GM23338 (cell line): ENCODE results near the gene OST4. TPM values are rescaled to one million over a fixed set of nuclear protein-coding genes. Genes with fewer than 3 reads are reported as not detected.

Experiments
- ATAC-seq: fragments of 200-7000 bp; cut with Tn5 transposase; 3 replicates; pipeline ENCODE4 v1.9.1; 2020
- DNase-seq: peaks from one replicate; pipeline ENCODE4 v3.0.0-alpha.2; 2015; ENCODE audit warnings: low spot score
- H2AFZ ChIP-seq: fragments of 200-600 bp; sonication (generic); 2 replicates; pipeline ENCODE4 v1.8.0; 2016; ENCODE audit warnings: antibody characterized with exemption, mild to moderate bottlenecking, moderate library complexity
- H3F3A ChIP-seq: fragments of 200-600 bp; sonication (generic); replicated peaks from 2 replicates; pipeline ENCODE4 v1.8.0; 2017; ENCODE audit warnings: antibody characterized with exemption, mixed run types, low read depth
- H3K27ac ChIP-seq: fragments of 200-600 bp; sonication (generic); 2 replicates; pipeline ENCODE4 v1.6.1; 2016; ENCODE audit warnings: low read depth
- H3K27me3 ChIP-seq: fragments of 200-600 bp; sonication (generic); 2 replicates; pipeline ENCODE4 v1.8.0; 2016; ENCODE audit warnings: mild to moderate bottlenecking, mixed run types, moderate library complexity; ENCODE audit not compliant: insufficient read depth
- H3K36me3 ChIP-seq: fragments of 200-600 bp; sonication (generic); 2 replicates; pipeline ENCODE4 v1.8.0; 2016; ENCODE audit warnings: mild to moderate bottlenecking; ENCODE audit not compliant: insufficient read depth
- H3K4me1 ChIP-seq: fragments of 200-600 bp; sonication (generic); 2 replicates; pipeline ENCODE4 v1.8.0; 2016; ENCODE audit warnings: mild to moderate bottlenecking, moderate library complexity; ENCODE audit not compliant: insufficient read depth
- H3K4me2 ChIP-seq: fragments of 200-600 bp; sonication (generic); 2 replicates; pipeline ENCODE4 v1.7.1; 2017; ENCODE audit warnings: mixed run types
- H3K4me3 ChIP-seq: fragments of 200-600 bp; sonication (generic); 2 replicates; pipeline ENCODE4 v1.6.1; 2016; ENCODE audit warnings: mixed run types
- H3K79me2 ChIP-seq: fragments of 200-600 bp; sonication (generic); replicated peaks from 2 replicates; pipeline ENCODE4 v1.8.0; 2017; ENCODE audit warnings: mild to moderate bottlenecking; ENCODE audit not compliant: insufficient read depth
- H3K9me2 ChIP-seq: fragments of 200-600 bp; sonication (generic); 2 replicates; pipeline ENCODE4 v1.8.0; 2017; ENCODE audit not compliant: insufficient read depth
- H4K20me1 ChIP-seq: fragments of 200-600 bp; sonication (generic); replicated peaks from 2 replicates; pipeline ENCODE4 v1.8.0; 2017; ENCODE audit warnings: mild to moderate bottlenecking; ENCODE audit not compliant: insufficient read depth
- H3K27ac Mint-ChIP-seq: 2 replicates; pipeline ENCODE4 v1.8.0; 2020; ENCODE audit warnings: inconsistent platforms, mild to moderate bottlenecking, moderate library complexity, mixed read lengths
- H3K27me3 Mint-ChIP-seq: 3 replicates; pipeline ENCODE4 v1.8.0; 2022; ENCODE audit warnings: low read depth, mild to moderate bottlenecking, moderate library complexity, mixed read lengths, inconsistent platforms; ENCODE audit not compliant: insufficient read depth, poor library complexity
- H3K36me3 Mint-ChIP-seq: 3 replicates; pipeline ENCODE4 v1.8.0; 2021; ENCODE audit warnings: low read depth, mild to moderate bottlenecking, inconsistent platforms, moderate library complexity, mixed read lengths
- H3K4me1 Mint-ChIP-seq: 3 replicates; pipeline ENCODE4 v1.8.0; 2020; ENCODE audit warnings: mild to moderate bottlenecking, inconsistent platforms, mixed read lengths
- H3K4me3 Mint-ChIP-seq: 3 replicates; pipeline ENCODE4 v1.8.0; 2021; ENCODE audit warnings: moderate library complexity, mild to moderate bottlenecking, inconsistent platforms, mixed read lengths
- H3K9me3 Mint-ChIP-seq: 3 replicates; pipeline ENCODE4 v1.8.0; 2020; ENCODE audit warnings: moderate library complexity, mild to moderate bottlenecking, inconsistent platforms, mixed read lengths
- CREB1 ChIP-seq: fragments of 250-450 bp; sonication (Bioruptor Pico); IDR thresholded peaks from 2 replicates; pipeline ENCODE4 v1.5.0; 2020; ENCODE audit warnings: low read depth, mild to moderate bottlenecking, moderate library complexity
- EZH2 ChIP-seq: fragments of 200-600 bp; sonication (generic); IDR thresholded peaks from one replicate; pipeline ENCODE4 v1.8.0; 2017; ENCODE audit warnings: antibody characterized with exemption, mild to moderate bottlenecking, low read depth; ENCODE audit not compliant: unreplicated experiment
- EZH2phosphoT487 ChIP-seq: fragments of 200-600 bp; sonication (generic); IDR thresholded peaks from one replicate; pipeline ENCODE4 v1.8.1; 2018; ENCODE audit warnings: antibody characterized with exemption; ENCODE audit not compliant: unreplicated experiment
- JUNB ChIP-seq: IDR thresholded peaks from one replicate; pipeline ENCODE4 v1.6.1; 2016; ENCODE audit warnings: antibody characterized with exemption; ENCODE audit not compliant: unreplicated experiment
- NANOG ChIP-seq: IDR thresholded peaks from 2 replicates; pipeline ENCODE4 v1.6.1; 2016; ENCODE audit warnings: antibody characterized with exemption, borderline replicate concordance
- POLR2AphosphoS5 ChIP-seq: IDR thresholded peaks from 2 replicates; pipeline ENCODE4 v1.6.1; 2016; ENCODE audit warnings: antibody characterized with exemption, low read depth
- STAT1 ChIP-seq: IDR thresholded peaks from one replicate; pipeline ENCODE4 v1.6.1; 2016; ENCODE audit warnings: antibody characterized with exemption; ENCODE audit not compliant: unreplicated experiment
- ZNF114 ChIP-seq: fragments of 250-450 bp; sonication (Bioruptor Pico); IDR thresholded peaks from 2 replicates; pipeline ENCODE4 v1.5.0; 2020; ENCODE audit warnings: mild to moderate bottlenecking, moderate library complexity
- ZNF331 ChIP-seq: fragments of 250-450 bp; sonication (Bioruptor Pico); IDR thresholded peaks from 2 replicates; pipeline ENCODE4 v1.5.0; 2020; ENCODE audit warnings: low read depth, mild to moderate bottlenecking, moderate library complexity
- polyA plus RNA-seq: library from polyadenylated mRNA; unstranded; fragments of >200 nt; fragmentation: Nextera tagmentation; extraction: Ambion mirVana; gene quantifications from 2 replicates; pipeline ENCODE4 v1.2.1, GENCODE V29; 2016
- total RNA-seq: library from RNA; depleted of rRNA; stranded (reverse); fragments of >200 nt; shearing (Covaris generic); gene quantifications from 2 replicates; pipeline ENCODE4 v1.2.3, GENCODE V29; 2014
- TF ChIP-seq, protein P1 (sequence below): fragments of 250-450 bp; sonication (Bioruptor Pico); IDR thresholded peaks from 2 replicates; pipeline ENCODE4 v1.5.0; 2020; ENCODE audit warnings: mild to moderate bottlenecking, moderate library complexity
- TF ChIP-seq, protein P2 (sequence below): IDR thresholded peaks from 2 replicates; pipeline ENCODE4 v1.6.1; 2016; ENCODE audit warnings: antibody characterized with exemption
- TF ChIP-seq, protein P3 (sequence below): IDR thresholded peaks from one replicate; pipeline ENCODE4 v1.6.1; 2018; ENCODE audit warnings: antibody characterized with exemption; ENCODE audit not compliant: unreplicated experiment
- TF ChIP-seq, protein P4 (sequence below), 2 experiments: fragments of 200-600 bp in 1 of 2; sonication (generic) in 1 of 2; conservative IDR thresholded peaks; 2 replicates each; pipeline versions ENCODE4 v1.5.1 to v1.6.1; 2016 to 2017; ENCODE audit warnings: antibody characterized with exemption in 2 of 2, low read depth in 2 of 2, mild to moderate bottlenecking in 2 of 2, moderate library complexity in 1 of 2

The OST4 gene
- total and polyA plus RNA-seq, 2 experiments from 2014 or later = 226 to 568 TPM

GRCh38 chr2:27072920-27073319, 1.5 kb upstream of the OST4 start:
- H4K20me1 ChIP-seq = peaks cover 7% of the 10 kb centered on the region
- Mint-ChIP-seq H3K9me3 (no peaks in the 10 kb centered on the region; the same call in 2 of the 3 replicates), H3K27me3 (peaks cover 23% of the 10 kb centered on the region), H3K4me3 (peak overlapping the region; percentile 96), H3K27ac (peak overlapping the region; percentile 88; the same call in 1 of the 2 replicates), H3K4me1 (peaks cover 16% of the 10 kb centered on the region), H3K36me3 (peaks cover 27% of the 10 kb centered on the region)
- peak overlapping the region; percentile 92 for H2AFZ ChIP-seq
- peak overlapping the region; percentile 95 for H3K27ac ChIP-seq
- no peak for ATAC-seq
- H3K36me3 ChIP-seq = no peaks in the 10 kb centered on the region; the same call in 1 of the 2 replicates
- H3F3A ChIP-seq = peaks cover 7% of the 10 kb centered on the region; the same call in 1 of the 2 replicates
- no peak for DNase-seq
- H3K4me2 ChIP-seq = peak overlapping the region; percentile 99
- H3K27me3 ChIP-seq = no peaks in the 10 kb centered on the region
- H3K79me2 ChIP-seq = peaks cover 19% of the 10 kb centered on the region
- peak overlapping the region; percentile 100 for H3K4me3 ChIP-seq
- H3K9me2 ChIP-seq = no peaks in the 10 kb centered on the region
- peaks cover 19% of the 10 kb centered on the region for H3K4me1 ChIP-seq
- TF ChIP-seq STAT1 = no peak
- no peak for TF ChIP-seq NANOG
- TF ChIP-seq, protein P1, sequence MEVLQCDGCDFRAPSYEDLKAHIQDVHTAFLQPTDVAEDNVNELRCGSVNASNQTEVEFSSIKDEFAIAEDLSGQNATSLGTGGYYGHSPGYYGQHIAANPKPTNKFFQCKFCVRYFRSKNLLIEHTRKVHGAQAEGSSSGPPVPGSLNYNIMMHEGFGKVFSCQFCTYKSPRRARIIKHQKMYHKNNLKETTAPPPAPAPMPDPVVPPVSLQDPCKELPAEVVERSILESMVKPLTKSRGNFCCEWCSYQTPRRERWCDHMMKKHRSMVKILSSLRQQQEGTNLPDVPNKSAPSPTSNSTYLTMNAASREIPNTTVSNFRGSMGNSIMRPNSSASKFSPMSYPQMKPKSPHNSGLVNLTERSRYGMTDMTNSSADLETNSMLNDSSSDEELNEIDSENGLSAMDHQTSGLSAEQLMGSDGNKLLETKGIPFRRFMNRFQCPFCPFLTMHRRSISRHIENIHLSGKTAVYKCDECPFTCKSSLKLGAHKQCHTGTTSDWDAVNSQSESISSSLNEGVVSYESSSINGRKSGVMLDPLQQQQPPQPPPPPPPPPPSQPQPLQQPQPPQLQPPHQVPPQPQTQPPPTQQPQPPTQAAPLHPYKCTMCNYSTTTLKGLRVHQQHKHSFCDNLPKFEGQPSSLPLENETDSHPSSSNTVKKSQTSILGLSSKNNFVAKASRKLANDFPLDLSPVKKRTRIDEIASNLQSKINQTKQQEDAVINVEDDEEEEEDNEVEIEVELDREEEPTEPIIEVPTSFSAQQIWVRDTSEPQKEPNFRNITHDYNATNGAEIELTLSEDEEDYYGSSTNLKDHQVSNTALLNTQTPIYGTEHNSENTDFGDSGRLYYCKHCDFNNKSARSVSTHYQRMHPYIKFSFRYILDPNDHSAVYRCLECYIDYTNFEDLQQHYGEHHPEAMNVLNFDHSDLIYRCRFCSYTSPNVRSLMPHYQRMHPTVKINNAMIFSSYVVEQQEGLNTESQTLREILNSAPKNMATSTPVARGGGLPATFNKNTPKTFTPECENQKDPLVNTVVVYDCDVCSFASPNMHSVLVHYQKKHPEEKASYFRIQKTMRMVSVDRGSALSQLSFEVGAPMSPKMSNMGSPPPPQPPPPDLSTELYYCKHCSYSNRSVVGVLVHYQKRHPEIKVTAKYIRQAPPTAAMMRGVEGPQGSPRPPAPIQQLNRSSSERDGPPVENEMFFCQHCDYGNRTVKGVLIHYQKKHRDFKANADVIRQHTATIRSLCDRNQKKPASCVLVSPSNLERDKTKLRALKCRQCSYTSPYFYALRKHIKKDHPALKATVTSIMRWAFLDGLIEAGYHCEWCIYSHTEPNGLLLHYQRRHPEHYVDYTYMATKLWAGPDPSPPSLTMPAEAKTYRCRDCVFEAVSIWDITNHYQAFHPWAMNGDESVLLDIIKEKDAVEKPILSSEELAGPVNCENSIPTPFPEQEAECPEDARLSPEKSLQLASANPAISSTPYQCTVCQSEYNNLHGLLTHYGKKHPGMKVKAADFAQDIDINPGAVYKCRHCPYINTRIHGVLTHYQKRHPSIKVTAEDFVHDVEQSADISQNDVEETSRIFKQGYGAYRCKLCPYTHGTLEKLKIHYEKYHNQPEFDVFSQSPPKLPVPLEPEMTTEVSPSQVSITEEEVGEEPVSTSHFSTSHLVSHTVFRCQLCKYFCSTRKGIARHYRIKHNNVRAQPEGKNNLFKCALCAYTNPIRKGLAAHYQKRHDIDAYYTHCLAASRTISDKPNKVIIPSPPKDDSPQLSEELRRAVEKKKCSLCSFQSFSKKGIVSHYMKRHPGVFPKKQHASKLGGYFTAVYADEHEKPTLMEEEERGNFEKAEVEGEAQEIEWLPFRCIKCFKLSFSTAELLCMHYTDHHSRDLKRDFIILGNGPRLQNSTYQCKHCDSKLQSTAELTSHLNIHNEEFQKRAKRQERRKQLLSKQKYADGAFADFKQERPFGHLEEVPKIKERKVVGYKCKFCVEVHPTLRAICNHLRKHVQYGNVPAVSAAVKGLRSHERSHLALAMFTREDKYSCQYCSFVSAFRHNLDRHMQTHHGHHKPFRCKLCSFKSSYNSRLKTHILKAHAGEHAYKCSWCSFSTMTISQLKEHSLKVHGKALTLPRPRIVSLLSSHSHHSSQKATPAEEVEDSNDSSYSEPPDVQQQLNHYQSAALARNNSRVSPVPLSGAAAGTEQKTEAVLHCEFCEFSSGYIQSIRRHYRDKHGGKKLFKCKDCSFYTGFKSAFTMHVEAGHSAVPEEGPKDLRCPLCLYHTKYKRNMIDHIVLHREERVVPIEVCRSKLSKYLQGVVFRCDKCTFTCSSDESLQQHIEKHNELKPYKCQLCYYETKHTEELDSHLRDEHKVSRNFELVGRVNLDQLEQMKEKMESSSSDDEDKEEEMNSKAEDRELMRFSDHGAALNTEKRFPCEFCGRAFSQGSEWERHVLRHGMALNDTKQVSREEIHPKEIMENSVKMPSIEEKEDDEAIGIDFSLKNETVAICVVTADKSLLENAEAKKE = no peak
- no peak for TF ChIP-seq CREB1 (CRISPR knock-in tag)
- TF ChIP-seq ZNF331 (CRISPR knock-in tag) = no peak
- TF ChIP-seq, protein P2, sequence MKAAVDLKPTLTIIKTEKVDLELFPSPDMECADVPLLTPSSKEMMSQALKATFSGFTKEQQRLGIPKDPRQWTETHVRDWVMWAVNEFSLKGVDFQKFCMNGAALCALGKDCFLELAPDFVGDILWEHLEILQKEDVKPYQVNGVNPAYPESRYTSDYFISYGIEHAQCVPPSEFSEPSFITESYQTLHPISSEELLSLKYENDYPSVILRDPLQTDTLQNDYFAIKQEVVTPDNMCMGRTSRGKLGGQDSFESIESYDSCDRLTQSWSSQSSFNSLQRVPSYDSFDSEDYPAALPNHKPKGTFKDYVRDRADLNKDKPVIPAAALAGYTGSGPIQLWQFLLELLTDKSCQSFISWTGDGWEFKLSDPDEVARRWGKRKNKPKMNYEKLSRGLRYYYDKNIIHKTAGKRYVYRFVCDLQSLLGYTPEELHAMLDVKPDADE = no peak
- no peak for TF ChIP-seq JUNB
- TF ChIP-seq EZH2 = no peak
- no peak for TF ChIP-seq POLR2AphosphoS5
- TF ChIP-seq, protein P3, sequence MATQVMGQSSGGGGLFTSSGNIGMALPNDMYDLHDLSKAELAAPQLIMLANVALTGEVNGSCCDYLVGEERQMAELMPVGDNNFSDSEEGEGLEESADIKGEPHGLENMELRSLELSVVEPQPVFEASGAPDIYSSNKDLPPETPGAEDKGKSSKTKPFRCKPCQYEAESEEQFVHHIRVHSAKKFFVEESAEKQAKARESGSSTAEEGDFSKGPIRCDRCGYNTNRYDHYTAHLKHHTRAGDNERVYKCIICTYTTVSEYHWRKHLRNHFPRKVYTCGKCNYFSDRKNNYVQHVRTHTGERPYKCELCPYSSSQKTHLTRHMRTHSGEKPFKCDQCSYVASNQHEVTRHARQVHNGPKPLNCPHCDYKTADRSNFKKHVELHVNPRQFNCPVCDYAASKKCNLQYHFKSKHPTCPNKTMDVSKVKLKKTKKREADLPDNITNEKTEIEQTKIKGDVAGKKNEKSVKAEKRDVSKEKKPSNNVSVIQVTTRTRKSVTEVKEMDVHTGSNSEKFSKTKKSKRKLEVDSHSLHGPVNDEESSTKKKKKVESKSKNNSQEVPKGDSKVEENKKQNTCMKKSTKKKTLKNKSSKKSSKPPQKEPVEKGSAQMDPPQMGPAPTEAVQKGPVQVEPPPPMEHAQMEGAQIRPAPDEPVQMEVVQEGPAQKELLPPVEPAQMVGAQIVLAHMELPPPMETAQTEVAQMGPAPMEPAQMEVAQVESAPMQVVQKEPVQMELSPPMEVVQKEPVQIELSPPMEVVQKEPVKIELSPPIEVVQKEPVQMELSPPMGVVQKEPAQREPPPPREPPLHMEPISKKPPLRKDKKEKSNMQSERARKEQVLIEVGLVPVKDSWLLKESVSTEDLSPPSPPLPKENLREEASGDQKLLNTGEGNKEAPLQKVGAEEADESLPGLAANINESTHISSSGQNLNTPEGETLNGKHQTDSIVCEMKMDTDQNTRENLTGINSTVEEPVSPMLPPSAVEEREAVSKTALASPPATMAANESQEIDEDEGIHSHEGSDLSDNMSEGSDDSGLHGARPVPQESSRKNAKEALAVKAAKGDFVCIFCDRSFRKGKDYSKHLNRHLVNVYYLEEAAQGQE = no peak
- no peak for TF ChIP-seq EZH2phosphoT487
- no peak for TF ChIP-seq ZNF114 (CRISPR knock-in tag)
- TF ChIP-seq, protein P4, sequence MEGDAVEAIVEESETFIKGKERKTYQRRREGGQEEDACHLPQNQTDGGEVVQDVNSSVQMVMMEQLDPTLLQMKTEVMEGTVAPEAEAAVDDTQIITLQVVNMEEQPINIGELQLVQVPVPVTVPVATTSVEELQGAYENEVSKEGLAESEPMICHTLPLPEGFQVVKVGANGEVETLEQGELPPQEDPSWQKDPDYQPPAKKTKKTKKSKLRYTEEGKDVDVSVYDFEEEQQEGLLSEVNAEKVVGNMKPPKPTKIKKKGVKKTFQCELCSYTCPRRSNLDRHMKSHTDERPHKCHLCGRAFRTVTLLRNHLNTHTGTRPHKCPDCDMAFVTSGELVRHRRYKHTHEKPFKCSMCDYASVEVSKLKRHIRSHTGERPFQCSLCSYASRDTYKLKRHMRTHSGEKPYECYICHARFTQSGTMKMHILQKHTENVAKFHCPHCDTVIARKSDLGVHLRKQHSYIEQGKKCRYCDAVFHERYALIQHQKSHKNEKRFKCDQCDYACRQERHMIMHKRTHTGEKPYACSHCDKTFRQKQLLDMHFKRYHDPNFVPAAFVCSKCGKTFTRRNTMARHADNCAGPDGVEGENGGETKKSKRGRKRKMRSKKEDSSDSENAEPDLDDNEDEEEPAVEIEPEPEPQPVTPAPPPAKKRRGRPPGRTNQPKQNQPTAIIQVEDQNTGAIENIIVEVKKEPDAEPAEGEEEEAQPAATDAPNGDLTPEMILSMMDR (conservative IDR thresholded peaks at IDR 0.05; ENCODE audit: low read depth in 2 of 2) = no peak
